ENCODE data around the gene EVI5.

DNA sequence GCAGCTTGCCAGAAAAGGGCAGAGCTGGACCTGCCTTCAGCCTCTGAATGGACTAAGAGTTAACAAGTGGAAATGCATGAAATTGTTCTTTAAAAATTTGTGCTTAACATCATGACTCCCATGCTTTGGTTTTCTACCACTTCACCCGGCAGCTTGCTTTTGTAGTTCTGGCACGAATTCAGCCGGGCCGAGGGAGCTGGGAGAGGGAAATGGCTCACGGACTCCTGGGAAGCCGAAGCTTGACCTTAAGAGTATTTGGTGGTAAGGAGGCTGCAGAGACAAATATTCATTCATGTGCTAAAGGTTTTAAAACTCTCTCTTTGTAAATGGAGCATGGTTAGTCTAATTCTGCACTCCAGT lies 281.0 kb downstream of the EVI5 start:
- TF ChIP-seq GATA2 (IDR thresholded peaks at IDR 0.05; ENCODE audit: low read depth, low read length) = no peak
- TF ChIP-seq GATA3 (IDR thresholded peaks at IDR 0.05; ENCODE audit: low read depth, low read length) = no peak

Data from SH-SY5Y (cell line).